BE2C (cell line): ENCODE data around the gene SPIRE1.

Source experiments
- DNase-seq: peaks from one replicate; pipeline ENCODE4 v3.0.0-alpha.2; 2020
- H3K27me3 ChIP-seq: fragments of 250-450 bp; sonication (Bioruptor Pico); 2 replicates; pipeline ENCODE4 v1.5.1; 2020; ENCODE audit warnings: mild to moderate bottlenecking
- H3K36me3 ChIP-seq: fragments of 250-450 bp; sonication (Bioruptor Pico); 2 replicates; pipeline ENCODE4 v1.5.1; 2020; ENCODE audit warnings: mild to moderate bottlenecking
- H3K4me1 ChIP-seq: fragments of 250-450 bp; sonication (Bioruptor Pico); 2 replicates; pipeline ENCODE4 v1.5.1; 2020
- H3K4me3 ChIP-seq: 2 replicates; pipeline ENCODE4 v1.5.1; 2011; ENCODE audit warnings: low read depth, low read length
- H3K9me3 ChIP-seq: fragments of 250-450 bp; sonication (Bioruptor Pico); 2 replicates; pipeline ENCODE4 v1.5.1; 2020
- CTCF ChIP-seq: IDR thresholded peaks from 2 replicates; pipeline ENCODE4 v1.5.1; 2012; ENCODE audit warnings: mild to moderate bottlenecking, low read depth, low read length

Gene SPIRE1

GRCh38 chr18:12463191-12463590 is 194.7 kb downstream of the SPIRE1 start:
- no peaks in the 10 kb centered on the region for H3K4me1 ChIP-seq
- no peaks in the 10 kb centered on the region for H3K9me3 ChIP-seq
- H3K4me3 ChIP-seq, result no peak overlapping the region
- TF ChIP-seq CTCF, result no peak
- no peaks in the 10 kb centered on the region for H3K27me3 ChIP-seq
- no peak for DNase-seq
- H3K36me3 ChIP-seq, result no peaks in the 10 kb centered on the region

DNA sequence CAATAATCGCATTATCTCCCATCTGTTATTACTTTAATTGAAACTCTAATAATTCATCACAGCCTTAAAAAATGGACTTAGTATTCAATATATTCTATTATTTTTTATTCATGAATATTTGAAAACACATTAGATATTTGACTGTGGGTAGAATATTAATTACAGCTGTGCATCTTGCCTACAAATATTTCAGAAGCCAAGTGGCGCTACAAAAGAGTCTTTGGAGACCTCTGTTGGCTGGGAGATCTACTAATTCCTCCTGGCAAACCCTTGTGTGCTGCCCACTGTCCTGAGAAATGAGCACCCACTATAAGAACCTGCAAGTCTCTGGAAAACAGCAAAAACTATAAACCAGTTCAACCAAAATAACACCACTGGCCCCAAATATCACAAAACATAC is 195.7 kb downstream of the SPIRE1 start:
- no peaks in the 10 kb centered on the region for H3K4me1 ChIP-seq
- no peak for TF ChIP-seq CTCF

DNA sequence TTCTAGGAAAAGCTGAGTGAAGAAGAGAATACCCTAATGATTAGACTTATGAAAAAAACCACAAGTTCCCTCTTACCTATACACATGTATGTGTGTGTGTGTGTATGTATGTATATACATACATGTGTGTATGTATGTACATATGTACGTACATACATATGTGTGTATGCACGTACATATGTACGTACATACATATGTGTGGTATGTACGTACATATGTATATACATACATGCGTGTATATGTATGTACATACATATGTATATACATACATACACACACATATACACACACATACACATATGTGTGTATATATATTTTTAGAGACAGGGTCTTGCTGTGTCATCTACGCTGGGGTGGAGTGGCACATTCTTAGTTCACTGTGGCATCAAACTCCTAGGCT is 196.6 kb downstream of the SPIRE1 start:
- no peaks in the 10 kb centered on the region for H3K9me3 ChIP-seq
- no peaks in the 10 kb centered on the region for H3K27me3 ChIP-seq
- TF ChIP-seq CTCF, result no peak
- H3K4me3 ChIP-seq, result no peak overlapping the region
- no peak for DNase-seq
- no peaks in the 10 kb centered on the region for H3K36me3 ChIP-seq
- H3K4me1 ChIP-seq, result no peaks in the 10 kb centered on the region

More for the DNA sequence above, 195.7 kb downstream of the SPIRE1 start:
- H3K27me3 ChIP-seq, result no peaks in the 10 kb centered on the region
- no peak for DNase-seq
- H3K36me3 ChIP-seq, result no peaks in the 10 kb centered on the region
- no peaks in the 10 kb centered on the region for H3K9me3 ChIP-seq
- no peak overlapping the region for H3K4me3 ChIP-seq

DNA sequence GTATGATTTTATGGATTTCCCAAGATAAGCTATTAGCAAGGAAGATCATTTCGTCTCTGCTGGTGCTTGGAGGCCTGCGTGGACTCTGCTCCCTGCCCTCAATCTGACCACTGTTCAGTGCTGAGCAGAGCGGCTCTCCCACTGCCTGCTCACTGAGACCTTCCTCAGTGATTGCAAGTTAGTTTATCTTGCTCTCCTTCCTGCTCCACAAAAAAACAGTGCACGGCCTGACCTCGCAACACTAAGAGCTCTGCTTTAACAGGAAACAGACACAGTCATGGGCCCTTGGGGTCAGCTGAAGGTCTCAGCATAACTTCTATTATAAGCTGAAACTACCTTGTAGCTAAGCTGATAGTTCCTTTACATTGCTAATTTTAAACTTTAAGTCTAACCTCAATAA is 197.0 kb downstream of the SPIRE1 start:
- H3K4me1 ChIP-seq, result no peaks in the 10 kb centered on the region
- H3K9me3 ChIP-seq, result no peaks in the 10 kb centered on the region
- TF ChIP-seq CTCF, result no peak
- DNase-seq, result peak; percentile 21
- no peaks in the 10 kb centered on the region for H3K27me3 ChIP-seq
- no peak overlapping the region for H3K4me3 ChIP-seq
- H3K36me3 ChIP-seq, result no peaks in the 10 kb centered on the region

DNA sequence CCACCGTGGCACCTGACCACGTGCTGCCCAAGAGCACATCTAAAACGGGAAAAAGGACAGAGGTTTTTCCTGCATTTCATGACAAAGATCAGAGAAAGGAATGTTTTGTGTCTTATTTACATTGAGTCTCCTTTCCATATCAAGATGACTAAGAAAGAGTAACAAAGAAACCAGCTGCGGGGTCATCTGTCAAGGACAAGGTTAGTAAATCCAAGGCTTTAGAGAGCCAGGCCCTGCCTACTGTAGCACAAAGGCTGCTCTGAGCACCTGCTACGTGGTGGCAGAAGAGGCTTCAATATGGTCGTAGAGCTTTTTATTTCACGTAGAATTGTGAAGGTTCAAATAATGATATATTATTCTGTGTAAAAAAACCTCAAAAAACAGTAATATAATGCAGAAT is 199.1 kb downstream of the SPIRE1 start:
- DNase-seq, result no peak
- no peak for TF ChIP-seq CTCF
- Histone ChIP-seq H3K4me3 (no peak overlapping the region), H3K4me1 (no peaks in the 10 kb centered on the region), H3K27me3 (no peaks in the 10 kb centered on the region), H3K9me3 (no peaks in the 10 kb centered on the region), H3K36me3 (no peaks in the 10 kb centered on the region)

DNA sequence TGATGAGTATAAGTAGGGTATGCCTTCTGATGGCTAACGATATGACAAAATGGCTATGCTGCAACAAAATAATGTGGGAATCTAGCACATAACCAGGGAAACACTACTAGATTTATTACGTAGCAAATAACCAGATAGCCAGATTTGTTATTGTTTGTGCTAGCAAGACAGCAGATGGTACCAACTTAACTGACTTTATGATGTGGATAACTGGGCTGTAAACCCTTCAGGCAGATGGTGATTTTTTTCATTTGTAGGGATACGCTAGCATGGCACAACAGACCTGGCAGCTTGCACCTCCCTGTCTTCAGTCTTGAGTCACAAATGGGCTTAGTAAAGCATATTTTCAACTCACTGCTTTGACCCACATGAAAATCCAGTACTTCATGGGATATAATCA is 201.5 kb downstream of the SPIRE1 start:
- Histone ChIP-seq H3K27me3 (no peaks in the 10 kb centered on the region), H3K4me3 (no peak overlapping the region), H3K4me1 (no peaks in the 10 kb centered on the region), H3K9me3 (no peaks in the 10 kb centered on the region), H3K36me3 (no peaks in the 10 kb centered on the region)
- DNase-seq, result no peak
- no peak for TF ChIP-seq CTCF
